ENCODE data around the gene PLEKHG2.

GRCh38 chr19:39369200-39369599 lies 43.3 kb upstream of the PLEKHG2 start:
- no peak for TF ChIP-seq EP300 (IDR thresholded peaks at IDR 0.05; ENCODE audit: borderline replicate concordance)
- TF ChIP-seq REST (IDR thresholded peaks at IDR 0.05; ENCODE audit: low read depth) = no peak
- no peak for TF ChIP-seq TAF1 (IDR thresholded peaks at IDR 0.05; ENCODE audit: low read depth)
